ENCODE results near the gene MCRIP2. TPM values are rescaled to one million over a fixed set of nuclear protein-coding genes. Genes with fewer than 3 reads are reported as not detected.

Gene MCRIP2
- total RNA-seq, 1 donor from 2014 or later = 2.9 TPM

DNA sequence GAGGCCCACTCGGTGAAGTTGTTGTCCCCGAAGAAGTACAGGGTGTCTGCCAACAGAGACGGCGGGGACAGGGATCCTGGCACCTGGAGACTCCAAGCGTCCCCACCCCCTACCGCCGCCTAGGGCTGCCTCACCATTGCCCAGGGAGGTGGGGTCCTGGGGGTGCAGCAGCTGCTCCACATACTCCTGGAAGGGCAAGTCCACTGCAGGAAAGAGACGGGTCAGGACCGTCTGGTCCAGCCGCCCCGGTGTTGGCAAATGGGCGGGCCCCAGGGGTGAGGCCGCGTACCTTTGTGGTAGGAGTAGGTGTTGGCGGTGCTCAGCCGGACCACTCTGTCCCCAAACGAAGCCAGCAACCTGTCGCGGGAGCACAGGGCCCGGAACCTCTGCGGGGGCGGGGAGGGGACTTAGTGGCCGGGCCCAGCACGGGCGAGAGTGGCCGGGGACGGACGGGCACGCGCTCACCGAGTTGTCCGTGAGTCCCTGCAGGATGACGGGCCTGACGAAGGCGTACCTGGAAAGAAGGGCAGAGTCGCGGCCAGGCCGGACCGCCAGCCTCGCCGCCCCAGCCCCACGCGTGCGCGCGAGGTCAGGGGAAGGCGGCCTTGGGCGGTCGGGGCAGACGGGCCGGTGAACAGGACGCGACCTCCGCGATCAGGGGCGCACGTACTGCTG is 41.9 kb downstream of the MCRIP2 start:
- Mint-ChIP-seq H3K27me3 (ENCODE audit: unreplicated experiment) (peaks cover 14% of the 10 kb centered on the region), H3K4me3 (ENCODE audit: unreplicated experiment) (peak overlapping the region; percentile 47), H3K27ac (ENCODE audit: unreplicated experiment) (no peak overlapping the region), H3K36me3 (ENCODE audit: low read depth, unreplicated experiment) (peaks cover 5% of the 10 kb centered on the region), H3K9me3 (ENCODE audit: unreplicated experiment) (no peaks in the 10 kb centered on the region), H3K4me1 (ENCODE audit: unreplicated experiment) (peaks cover 6% of the 10 kb centered on the region)
- no peak for DNase-seq (ENCODE audit: low spot score)
- TF ChIP-seq, protein P1, sequence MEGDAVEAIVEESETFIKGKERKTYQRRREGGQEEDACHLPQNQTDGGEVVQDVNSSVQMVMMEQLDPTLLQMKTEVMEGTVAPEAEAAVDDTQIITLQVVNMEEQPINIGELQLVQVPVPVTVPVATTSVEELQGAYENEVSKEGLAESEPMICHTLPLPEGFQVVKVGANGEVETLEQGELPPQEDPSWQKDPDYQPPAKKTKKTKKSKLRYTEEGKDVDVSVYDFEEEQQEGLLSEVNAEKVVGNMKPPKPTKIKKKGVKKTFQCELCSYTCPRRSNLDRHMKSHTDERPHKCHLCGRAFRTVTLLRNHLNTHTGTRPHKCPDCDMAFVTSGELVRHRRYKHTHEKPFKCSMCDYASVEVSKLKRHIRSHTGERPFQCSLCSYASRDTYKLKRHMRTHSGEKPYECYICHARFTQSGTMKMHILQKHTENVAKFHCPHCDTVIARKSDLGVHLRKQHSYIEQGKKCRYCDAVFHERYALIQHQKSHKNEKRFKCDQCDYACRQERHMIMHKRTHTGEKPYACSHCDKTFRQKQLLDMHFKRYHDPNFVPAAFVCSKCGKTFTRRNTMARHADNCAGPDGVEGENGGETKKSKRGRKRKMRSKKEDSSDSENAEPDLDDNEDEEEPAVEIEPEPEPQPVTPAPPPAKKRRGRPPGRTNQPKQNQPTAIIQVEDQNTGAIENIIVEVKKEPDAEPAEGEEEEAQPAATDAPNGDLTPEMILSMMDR (IDR thresholded peaks at IDR 0.05; ENCODE audit: unreplicated experiment) = no peak

DNA sequence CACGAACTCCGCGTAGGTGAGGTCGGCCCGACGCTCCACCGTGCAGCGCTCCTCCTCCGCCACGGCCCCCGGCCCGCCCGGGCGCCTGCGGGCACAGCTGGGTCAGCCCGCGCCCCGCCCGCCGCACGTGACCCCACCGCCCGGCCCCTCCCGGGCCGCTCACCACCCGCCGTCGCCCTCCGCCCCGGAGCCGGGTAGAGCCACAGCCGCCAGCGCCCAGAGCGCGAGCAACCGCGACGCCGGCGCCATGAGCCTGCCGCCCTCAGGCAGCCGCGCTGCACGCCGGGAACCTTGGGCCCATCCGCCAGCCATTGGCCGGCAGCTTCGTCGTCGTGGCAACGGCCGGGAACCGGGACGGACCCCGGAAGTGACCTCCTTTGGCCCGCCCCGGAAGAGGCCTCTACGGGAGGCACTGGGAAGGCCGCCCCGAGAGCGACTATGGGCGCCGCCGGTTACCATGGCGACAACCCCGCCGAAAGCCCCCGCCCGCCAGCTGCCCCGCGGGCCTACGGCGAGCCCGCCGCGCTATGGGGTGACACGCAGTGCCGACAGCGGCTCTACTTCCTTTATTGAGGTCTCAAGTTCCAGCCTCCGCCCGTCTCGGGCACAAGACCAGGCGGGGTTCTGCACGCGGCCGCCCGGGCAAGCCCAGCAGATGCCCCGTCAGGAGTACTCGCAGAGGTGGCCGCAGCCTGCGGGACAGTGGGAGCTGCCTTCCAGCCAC is 42.6 kb downstream of the MCRIP2 start, which contains the start of gene JMJD8:
JMJD8 (minus strand) TSS at position 264 of the 724 bp plus-strand sequence; CDS start at position 249, 15 bp downstream.
- peaks cover 6% of the 10 kb centered on the region for H3K4me1 Mint-ChIP-seq (ENCODE audit: unreplicated experiment)
- TF ChIP-seq, protein P1 (IDR thresholded peaks at IDR 0.05; ENCODE audit: unreplicated experiment) = no peak
- no peak within 1 kb of the TSS for H3K27ac Mint-ChIP-seq (ENCODE audit: unreplicated experiment)
- DNase-seq (ENCODE audit: low spot score) = peak; percentile 82
- peaks cover 15% of the 10 kb centered on the region for H3K27me3 Mint-ChIP-seq (ENCODE audit: unreplicated experiment)
- peak within 1 kb of the TSS; percentile 47 for H3K4me3 Mint-ChIP-seq (ENCODE audit: unreplicated experiment)
- peaks cover 5% of the 10 kb centered on the region for H3K36me3 Mint-ChIP-seq (ENCODE audit: low read depth, unreplicated experiment)
- H3K9me3 Mint-ChIP-seq (ENCODE audit: unreplicated experiment) = no peaks in the 10 kb centered on the region

DNA sequence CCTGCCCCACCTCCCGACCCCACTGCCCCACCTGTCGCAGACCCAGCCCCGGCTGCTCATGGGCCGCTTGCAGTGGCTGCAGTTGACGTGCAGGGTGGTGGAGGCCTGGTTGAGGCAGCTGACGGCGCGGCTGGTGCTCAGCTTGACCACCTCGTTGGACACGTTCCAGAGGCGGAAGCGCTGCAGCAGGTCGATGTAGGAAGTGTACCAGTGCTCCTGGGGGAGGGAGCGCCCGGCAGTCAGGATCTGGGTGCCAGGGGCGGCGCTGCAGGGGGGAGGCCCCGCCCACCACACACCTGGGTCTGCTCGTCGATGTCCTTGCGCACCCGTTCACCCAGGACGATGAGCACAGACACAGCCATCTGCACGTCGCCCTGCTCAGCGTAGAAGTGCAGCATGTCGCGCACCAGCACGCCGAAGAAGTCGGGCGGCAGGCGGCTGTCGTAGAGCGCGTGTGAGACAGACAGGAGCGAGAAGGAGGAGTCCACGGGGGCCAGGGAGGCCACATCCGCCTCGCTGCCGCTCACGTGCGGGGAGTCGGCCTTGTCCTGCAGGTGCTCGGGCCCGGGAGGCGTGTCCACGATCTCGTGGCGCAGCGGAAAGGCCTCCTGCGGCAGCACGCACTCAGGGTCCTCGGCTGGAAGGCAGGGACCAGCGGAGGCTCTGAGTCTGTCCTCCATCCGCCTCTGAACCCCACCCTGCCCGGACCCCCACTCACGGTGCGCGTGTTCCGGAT is 43.5 kb downstream of the MCRIP2 start:
- Mint-ChIP-seq H3K27me3 (ENCODE audit: unreplicated experiment) (peaks cover 14% of the 10 kb centered on the region), H3K36me3 (ENCODE audit: low read depth, unreplicated experiment) (peaks cover 5% of the 10 kb centered on the region), H3K4me1 (ENCODE audit: unreplicated experiment) (peaks cover 9% of the 10 kb centered on the region), H3K9me3 (ENCODE audit: unreplicated experiment) (no peaks in the 10 kb centered on the region), H3K4me3 (ENCODE audit: unreplicated experiment) (no peak overlapping the region), H3K27ac (ENCODE audit: unreplicated experiment) (no peak overlapping the region)
- TF ChIP-seq, protein P1 (IDR thresholded peaks at IDR 0.05; ENCODE audit: unreplicated experiment) = no peak
- no peak for DNase-seq (ENCODE audit: low spot score)

DNA sequence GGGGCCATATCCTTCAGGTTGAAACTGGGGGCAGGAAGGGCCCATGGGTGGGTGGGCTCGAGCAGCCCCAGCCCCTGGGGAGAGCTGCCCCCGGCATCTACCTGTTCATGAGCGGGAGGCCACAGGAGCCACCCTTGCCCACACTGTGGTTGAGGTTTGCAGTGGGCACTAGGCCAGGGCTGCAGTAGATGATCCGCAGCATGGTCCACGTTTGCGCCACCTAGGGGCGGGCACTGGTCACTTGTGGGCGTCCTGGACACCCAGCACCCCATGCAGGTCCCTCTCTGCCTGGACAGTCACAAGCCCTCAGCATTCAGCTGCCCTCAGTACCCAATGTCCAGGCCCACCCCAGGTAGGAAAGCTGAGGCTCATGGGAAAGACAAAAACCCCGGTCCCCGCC is 44.3 kb downstream of the MCRIP2 start:
- Mint-ChIP-seq H3K9me3 (ENCODE audit: unreplicated experiment) (no peaks in the 10 kb centered on the region), H3K27me3 (ENCODE audit: unreplicated experiment) (peaks cover 14% of the 10 kb centered on the region), H3K27ac (ENCODE audit: unreplicated experiment) (no peak overlapping the region), H3K4me3 (ENCODE audit: unreplicated experiment) (no peak overlapping the region), H3K36me3 (ENCODE audit: low read depth, unreplicated experiment) (peaks cover 5% of the 10 kb centered on the region), H3K4me1 (ENCODE audit: unreplicated experiment) (peaks cover 9% of the 10 kb centered on the region)
- peak; percentile 62 for DNase-seq (ENCODE audit: low spot score)
- TF ChIP-seq, protein P1 (IDR thresholded peaks at IDR 0.05; ENCODE audit: unreplicated experiment) = peak; percentile 45
